H9 (cell line): Measurements from ENCODE around the gene SLFN5. TPM values are rescaled to one million over a fixed set of nuclear protein-coding genes. Genes with fewer than 3 reads are reported as not detected.

Experiments
- DNase-seq: peaks from one replicate; pipeline ENCODE4 v3.0.0-alpha.2; 2017
- H2AFZ ChIP-seq: one replicate; pipeline ENCODE4 v1.6.1; 2013; ENCODE audit warnings: mild to moderate bottlenecking, low read length, control low read depth, moderate library complexity
- H2AK5ac ChIP-seq: 2 replicates; pipeline ENCODE4 v1.6.1; 2013; ENCODE audit warnings: low read length, control low read depth, mixed read lengths; ENCODE audit not compliant: insufficient read length
- H2BK120ac ChIP-seq: one replicate; pipeline ENCODE4 v1.6.1; 2013; ENCODE audit warnings: low read depth, mild to moderate bottlenecking, low read length, control low read depth, inconsistent platforms; ENCODE audit not compliant: poor library complexity, severe bottlenecking
- H2BK12ac ChIP-seq: 2 replicates; pipeline ENCODE4 v1.6.1; 2013; ENCODE audit warnings: low read length, control low read depth, mixed read lengths, low read depth; ENCODE audit not compliant: insufficient read length
- H2BK15ac ChIP-seq: 2 replicates; pipeline ENCODE4 v1.6.1; 2013; ENCODE audit warnings: low read depth, low read length, control low read depth
- H2BK20ac ChIP-seq: one replicate; pipeline ENCODE4 v1.6.1; 2013; ENCODE audit warnings: low read depth, mild to moderate bottlenecking, low read length, control low read depth, inconsistent platforms; ENCODE audit not compliant: poor library complexity, severe bottlenecking
- H2BK5ac ChIP-seq: 2 replicates; pipeline ENCODE4 v1.6.1; 2013; ENCODE audit warnings: low read length, control low read depth, mixed read lengths; ENCODE audit not compliant: insufficient read length
- H3K14ac ChIP-seq: 2 replicates; pipeline ENCODE4 v1.6.1; 2013; ENCODE audit warnings: low read length, control low read depth; ENCODE audit not compliant: insufficient read depth
- H3K18ac ChIP-seq: 2 replicates; pipeline ENCODE4 v1.6.1; 2013; ENCODE audit warnings: low read depth, mild to moderate bottlenecking, mixed read lengths, low read length, control low read depth; ENCODE audit not compliant: insufficient read length
- H3K23ac ChIP-seq: 2 replicates; pipeline ENCODE4 v1.6.1; 2013; ENCODE audit warnings: low read length, control low read depth, mixed read lengths, low read depth; ENCODE audit not compliant: insufficient read length
- H3K23me2 ChIP-seq: 2 replicates; pipeline ENCODE4 v1.6.1; 2013; ENCODE audit warnings: low read depth, mild to moderate bottlenecking, mixed read lengths, low read length, control low read depth; ENCODE audit not compliant: insufficient read length, poor library complexity, severe bottlenecking
- H3K27ac ChIP-seq: 2 replicates; pipeline ENCODE4 v1.5.1; 2013; ENCODE audit warnings: low read length, control low read depth, mixed read lengths, low read depth; ENCODE audit not compliant: insufficient read length
- H3K27me3 ChIP-seq: 2 replicates; pipeline ENCODE4 v1.6.1; 2013; ENCODE audit warnings: low read length, control low read depth, inconsistent platforms; ENCODE audit not compliant: insufficient read depth
- H3K4ac ChIP-seq: 2 replicates; pipeline ENCODE4 v1.6.1; 2013; ENCODE audit warnings: low read depth, mild to moderate bottlenecking, control low read depth, inconsistent platforms, low read length, moderate library complexity
- H3K4me1 ChIP-seq: 2 replicates; pipeline ENCODE4 v1.6.1; 2013; ENCODE audit warnings: low read length, control low read depth, inconsistent platforms; ENCODE audit not compliant: insufficient read depth
- H3K4me2 ChIP-seq: 2 replicates; pipeline ENCODE4 v1.6.1; 2013; ENCODE audit warnings: low read length, control low read depth, mixed read lengths; ENCODE audit not compliant: insufficient read length, insufficient read depth
- H3K56ac ChIP-seq: 2 replicates; pipeline ENCODE4 v1.6.1; 2013; ENCODE audit warnings: low read depth, mild to moderate bottlenecking, mixed read lengths, low read length, control low read depth; ENCODE audit not compliant: insufficient read length
- H3K79me1 ChIP-seq: 2 replicates; pipeline ENCODE4 v1.6.1; 2013; ENCODE audit warnings: low read depth, mild to moderate bottlenecking, moderate library complexity, low read length, control low read depth, inconsistent platforms; ENCODE audit not compliant: insufficient read depth, poor library complexity, severe bottlenecking
- H3K79me2 ChIP-seq: 2 replicates; pipeline ENCODE4 v1.6.1; 2013; ENCODE audit warnings: low read length, control low read depth, inconsistent platforms; ENCODE audit not compliant: insufficient read depth
- H3K9ac ChIP-seq: 2 replicates; pipeline ENCODE4 v1.6.1; 2013; ENCODE audit warnings: low read length, control low read depth, mixed read lengths; ENCODE audit not compliant: insufficient read length; ENCODE audit errors: extremely low read depth
- H3K9me3 ChIP-seq: one replicate; pipeline ENCODE4 v1.6.1; 2013; ENCODE audit warnings: low read depth, low read length, inconsistent platforms; ENCODE audit not compliant: control insufficient read depth
- H3T11ph ChIP-seq: one replicate; pipeline ENCODE4 v1.6.1; 2013; ENCODE audit warnings: mild to moderate bottlenecking, low read length, control low read depth, inconsistent platforms
- H4K20me1 ChIP-seq: one replicate; pipeline ENCODE4 v1.6.1; 2013; ENCODE audit not compliant: control insufficient read depth, insufficient read length, insufficient read depth
- H4K5ac ChIP-seq: 2 replicates; pipeline ENCODE4 v1.6.1; 2013; ENCODE audit warnings: low read depth, mild to moderate bottlenecking, mixed read lengths, low read length, control low read depth; ENCODE audit not compliant: insufficient read length
- H4K8ac ChIP-seq: replicated peaks from 2 replicates; pipeline ENCODE4 v1.6.1; 2013; ENCODE audit warnings: low read length, control low read depth, mixed read lengths, low read depth; ENCODE audit not compliant: insufficient read length
- H4K91ac ChIP-seq: 2 replicates; pipeline ENCODE4 v1.6.1; 2013; ENCODE audit warnings: low read depth, mild to moderate bottlenecking, moderate library complexity, mixed read lengths, low read length, control low read depth; ENCODE audit not compliant: insufficient read length
- H3K27ac Mint-ChIP-seq, 3 experiments: 2 replicates in 2 of 3; 3 replicates in 1 of 3; pipeline ENCODE4 v1.8.0; 2020 to 2021; ENCODE audit warnings: mixed read lengths in 3 of 3, mild to moderate bottlenecking in 1 of 3, moderate library complexity in 1 of 3
- H3K27me3 Mint-ChIP-seq: 2 replicates; pipeline ENCODE4 v1.8.0; 2021; ENCODE audit warnings: low read depth, mild to moderate bottlenecking, moderate library complexity, mixed read lengths
- H3K36me3 Mint-ChIP-seq, 3 experiments: 2 replicates in 2 of 3; 3 replicates in 1 of 3; pipeline ENCODE4 v1.8.0; 2020 to 2021; ENCODE audit warnings: low read depth in 3 of 3, mixed read lengths in 3 of 3; ENCODE audit not compliant: insufficient read depth in 1 of 3
- H3K4me1 Mint-ChIP-seq, 2 experiments: 2 replicates each; pipeline ENCODE4 v1.8.0; 2020; ENCODE audit warnings: mixed read lengths in 2 of 2
- H3K4me3 Mint-ChIP-seq, 2 experiments: 2 replicates in 1 of 2; 3 replicates in 1 of 2; pipeline ENCODE4 v1.8.0; 2020 to 2021; ENCODE audit warnings: mild to moderate bottlenecking in 2 of 2, mixed read lengths in 2 of 2, moderate library complexity in 1 of 2
- H3K9me3 Mint-ChIP-seq, 2 experiments: 2 replicates in 1 of 2; 3 replicates in 1 of 2; pipeline ENCODE4 v1.8.0; 2020; ENCODE audit warnings: mild to moderate bottlenecking in 2 of 2, mixed read lengths in 2 of 2, moderate library complexity in 1 of 2
- WGBS: extraction: QIAGEN DNeasy Blood & Tissue Kit; methylation state at CpG from one replicate; pipeline ENCODE4 v1.1.7; 2013; ENCODE audit warnings: missing lambda C conversion rate, low lambda C conversion rate, mixed read lengths; ENCODE audit not compliant: insufficient read length; ENCODE audit errors: extremely low coverage; 5-methylcytosine and 5-hydroxymethylcytosine counted together
- total RNA-seq: library from RNA; stranded (reverse); gene quantifications from 2 replicates; pipeline ENCODE4 v1.2.1, GENCODE V29; 2021
- TF ChIP-seq, protein P1 (sequence below): fragments of 200-600 bp; sonication (generic); conservative IDR thresholded peaks from 3 replicates; pipeline ENCODE4 v1.8.0; 2021; ENCODE audit warnings: antibody characterized with exemption, mild to moderate bottlenecking

Gene SLFN5
- total RNA-seq, 1 experiment from 2014 or later = 2.9 TPM

- H3K27ac Mint-ChIP-seq = no peak overlapping the region
- no peak overlapping the region for H2BK20ac ChIP-seq
These were observed 25.8 kb upstream of the SLFN5 start for GRCh38 chr17:35217107-35217506.

More at GRCh38 chr17:35217107-35217506, 25.8 kb upstream of the SLFN5 start:
- H3K4me3 Mint-ChIP-seq = no peak overlapping the region
- Histone ChIP-seq H3T11ph (no peak overlapping the region), H3K18ac (no peak overlapping the region), H3K27me3 (no peaks in the 10 kb centered on the region), H3K4me2 (no peak overlapping the region), H2AFZ (no peak overlapping the region), H2BK15ac (no peak overlapping the region), H3K9ac (no peak overlapping the region), H2BK12ac (no peak overlapping the region), H4K5ac (no peak overlapping the region), H3K79me1 (no peaks in the 10 kb centered on the region), H3K27ac (no peak overlapping the region), H4K91ac (no peak overlapping the region), H3K56ac (no peak overlapping the region), H3K4me1 (no peaks in the 10 kb centered on the region), H4K8ac (no peak overlapping the region), H3K79me2 (no peaks in the 10 kb centered on the region), H3K23ac (no peak overlapping the region), H2AK5ac (no peak overlapping the region), H3K9me3 (no peaks in the 10 kb centered on the region), H4K20me1 (no peaks in the 10 kb centered on the region), H2BK120ac (no peak overlapping the region), H2BK5ac (no peak overlapping the region), H3K23me2 (no peaks in the 10 kb centered on the region), H3K4ac (no peak overlapping the region), H3K14ac (no peak overlapping the region)
- no peak for DNase-seq
- H3K4me1 Mint-ChIP-seq = peaks cover 5 to 6% of the 10 kb centered on the region in 2 experiments; a peak in 3 of 4 replicates
- TF ChIP-seq, protein P1, sequence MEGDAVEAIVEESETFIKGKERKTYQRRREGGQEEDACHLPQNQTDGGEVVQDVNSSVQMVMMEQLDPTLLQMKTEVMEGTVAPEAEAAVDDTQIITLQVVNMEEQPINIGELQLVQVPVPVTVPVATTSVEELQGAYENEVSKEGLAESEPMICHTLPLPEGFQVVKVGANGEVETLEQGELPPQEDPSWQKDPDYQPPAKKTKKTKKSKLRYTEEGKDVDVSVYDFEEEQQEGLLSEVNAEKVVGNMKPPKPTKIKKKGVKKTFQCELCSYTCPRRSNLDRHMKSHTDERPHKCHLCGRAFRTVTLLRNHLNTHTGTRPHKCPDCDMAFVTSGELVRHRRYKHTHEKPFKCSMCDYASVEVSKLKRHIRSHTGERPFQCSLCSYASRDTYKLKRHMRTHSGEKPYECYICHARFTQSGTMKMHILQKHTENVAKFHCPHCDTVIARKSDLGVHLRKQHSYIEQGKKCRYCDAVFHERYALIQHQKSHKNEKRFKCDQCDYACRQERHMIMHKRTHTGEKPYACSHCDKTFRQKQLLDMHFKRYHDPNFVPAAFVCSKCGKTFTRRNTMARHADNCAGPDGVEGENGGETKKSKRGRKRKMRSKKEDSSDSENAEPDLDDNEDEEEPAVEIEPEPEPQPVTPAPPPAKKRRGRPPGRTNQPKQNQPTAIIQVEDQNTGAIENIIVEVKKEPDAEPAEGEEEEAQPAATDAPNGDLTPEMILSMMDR = no peak
- no peaks in the 10 kb centered on the region; a peak in 1 of 5 replicates for H3K9me3 Mint-ChIP-seq
- WGBS = no CpG with 5 or more reads among the region's 5 CpGs
- peaks cover 4% of the 10 kb centered on the region for H3K27me3 Mint-ChIP-seq
- H3K36me3 Mint-ChIP-seq = no peaks in the 10 kb centered on the region
